Neural crest cell (in vitro differentiated cells): ENCODE measurements around the gene RIPOR2. TPM values are rescaled to one million over a fixed set of nuclear protein-coding genes. Genes with fewer than 3 reads are reported as not detected.

Experiments
- DNase-seq: peaks from one replicate; pipeline ENCODE4 v3.0.0; 2021; ENCODE audit warnings: low read depth, mixed read lengths, low spot score
- H3K27ac Mint-ChIP-seq: one replicate; pipeline ENCODE4 v1.8.0; 2021; ENCODE audit warnings: mild to moderate bottlenecking, mixed read lengths; ENCODE audit not compliant: unreplicated experiment
- H3K27me3 Mint-ChIP-seq: 2 replicates; pipeline ENCODE4 v1.8.0; 2021; ENCODE audit warnings: low read depth, mild to moderate bottlenecking, mixed read lengths
- H3K36me3 Mint-ChIP-seq: 2 replicates; pipeline ENCODE4 v1.8.0; 2021; ENCODE audit warnings: low read depth, mild to moderate bottlenecking, mixed read lengths
- H3K4me1 Mint-ChIP-seq: 2 replicates; pipeline ENCODE4 v1.8.0; 2021; ENCODE audit warnings: mixed read lengths
- H3K4me3 Mint-ChIP-seq: one replicate; pipeline ENCODE4 v1.8.0; 2021; ENCODE audit warnings: mild to moderate bottlenecking, mixed read lengths
- H3K9me3 Mint-ChIP-seq: 2 replicates; pipeline ENCODE4 v1.8.0; 2021; ENCODE audit warnings: mixed read lengths
- CTCF ChIP-seq: fragments of 200-600 bp; sonication (generic); conservative IDR thresholded peaks from 2 replicates; pipeline ENCODE4 v1.5.0; 2021; ENCODE audit warnings: antibody characterized with exemption, mild to moderate bottlenecking
- total RNA-seq: library from RNA; stranded (reverse); gene quantifications from 2 replicates; pipeline ENCODE4 v1.2.1, GENCODE V29; 2021

The RIPOR2 gene
- total RNA-seq, 1 donor from 2014 or later, result 3.5 TPM

- no peak overlapping the region for H3K4me3 Mint-ChIP-seq
- TF ChIP-seq CTCF, result no peak
- peaks cover 5% of the 10 kb centered on the region for H3K36me3 Mint-ChIP-seq
- peaks cover 8% of the 10 kb centered on the region for H3K9me3 Mint-ChIP-seq
- no peaks in the 10 kb centered on the region for H3K27me3 Mint-ChIP-seq
- no peak overlapping the region for H3K27ac Mint-ChIP-seq
- H3K4me1 Mint-ChIP-seq, result peaks cover 37% of the 10 kb centered on the region
- no peak for DNase-seq
Observed at GRCh38 chr6:24924580-24925356, 11.0 kb downstream of the RIPOR2 start.

GRCh38 chr6:24923885-24924401, 11.8 kb downstream of the RIPOR2 start:
- Mint-ChIP-seq H3K4me3 (no peak overlapping the region), H3K9me3 (peaks cover 8% of the 10 kb centered on the region), H3K27me3 (no peaks in the 10 kb centered on the region), H3K27ac (no peak overlapping the region), H3K36me3 (peaks cover 5% of the 10 kb centered on the region), H3K4me1 (peaks cover 39% of the 10 kb centered on the region)
- no peak for TF ChIP-seq CTCF
- DNase-seq, result no peak

GRCh38 chr6:24922814-24923213, 12.9 kb downstream of the RIPOR2 start:
- no peak for TF ChIP-seq CTCF
- no peak for DNase-seq
- Mint-ChIP-seq H3K4me1 (peaks cover 38% of the 10 kb centered on the region), H3K27ac (no peak overlapping the region), H3K36me3 (peaks cover 5% of the 10 kb centered on the region), H3K4me3 (no peak overlapping the region), H3K27me3 (no peaks in the 10 kb centered on the region), H3K9me3 (peaks cover 8% of the 10 kb centered on the region)

- TF ChIP-seq CTCF, result no peak
- H3K27me3 Mint-ChIP-seq, result no peaks in the 10 kb centered on the region
- no peak overlapping the region for H3K4me3 Mint-ChIP-seq
- no peak overlapping the region for H3K27ac Mint-ChIP-seq
- peaks cover 34% of the 10 kb centered on the region for H3K4me1 Mint-ChIP-seq
- H3K9me3 Mint-ChIP-seq, result peaks cover 3% of the 10 kb centered on the region
- peaks cover under 1% of the 10 kb centered on the region for H3K36me3 Mint-ChIP-seq
- no peak for DNase-seq
Observed at GRCh38 chr6:24922170-24922569, 13.6 kb downstream of the RIPOR2 start.

- no peaks in the 10 kb centered on the region for H3K9me3 Mint-ChIP-seq
- peaks cover 32% of the 10 kb centered on the region for H3K4me1 Mint-ChIP-seq
- DNase-seq, result no peak
- no peak overlapping the region for H3K27ac Mint-ChIP-seq
- H3K36me3 Mint-ChIP-seq, result no peaks in the 10 kb centered on the region
- no peak overlapping the region for H3K4me3 Mint-ChIP-seq
- TF ChIP-seq CTCF, result no peak
- no peaks in the 10 kb centered on the region for H3K27me3 Mint-ChIP-seq
Observed at GRCh38 chr6:24920136-24920535, 15.6 kb downstream of the RIPOR2 start.
